Measurements from ENCODE around the gene EZH2.

Gene EZH2

GRCh38 chr7:148814922-148815559 is 69.0 kb downstream of the EZH2 start:
- POLR2A ChIA-PET (ENCODE audit: low non-redundant PET), result no interaction called here
- CTCF ChIA-PET, result no interaction called here
- no peak overlapping the region for H3K27ac ChIP-seq
- TF ChIP-seq CTCF (conservative IDR thresholded peaks at IDR 0.05; ENCODE audit: low read depth), result no peak
- DNase-seq (ENCODE audit: low spot score), result no peak

- H3K27ac ChIP-seq, result no peak overlapping the region
- no peak for DNase-seq (ENCODE audit: low spot score)
- ChIA-PET CTCF (no interaction called here), POLR2A (ENCODE audit: low non-redundant PET) (no interaction called here)
- no peak for TF ChIP-seq CTCF (conservative IDR thresholded peaks at IDR 0.05; ENCODE audit: low read depth)
Measured at GRCh38 chr7:148813890-148814289, 70.2 kb downstream of the EZH2 start.

- no peak for DNase-seq (ENCODE audit: low spot score)
- CTCF ChIA-PET, result no interaction called here
- no peak for TF ChIP-seq CTCF (conservative IDR thresholded peaks at IDR 0.05; ENCODE audit: low read depth)
- H3K27ac ChIP-seq, result no peak overlapping the region
- POLR2A ChIA-PET (ENCODE audit: low non-redundant PET), result no interaction called here
Measured at GRCh38 chr7:148811892-148812291, 72.2 kb downstream of the EZH2 start.

- peak overlapping the region; percentile 4 for H3K27ac ChIP-seq
- TF ChIP-seq CTCF (conservative IDR thresholded peaks at IDR 0.05; ENCODE audit: low read depth), result no peak
- ChIA-PET POLR2A (ENCODE audit: low non-redundant PET) (no interaction called here), CTCF (no interaction called here)
- DNase-seq (ENCODE audit: low spot score), result no peak
Measured at GRCh38 chr7:148809856-148810255, 74.2 kb downstream of the EZH2 start.

- no peak overlapping the region for H3K27ac ChIP-seq
- ChIA-PET CTCF (no interaction called here), POLR2A (ENCODE audit: low non-redundant PET) (no interaction called here)
- TF ChIP-seq CTCF (conservative IDR thresholded peaks at IDR 0.05; ENCODE audit: low read depth), result no peak
- no peak for DNase-seq (ENCODE audit: low spot score)
Measured at GRCh38 chr7:148807436-148807835, 76.7 kb downstream of the EZH2 start.

GRCh38 chr7:148806187-148806586 is 77.9 kb downstream of the EZH2 start:
- CTCF ChIA-PET, result no interaction called here
- POLR2A ChIA-PET (ENCODE audit: low non-redundant PET), result no interaction called here
- TF ChIP-seq CTCF (conservative IDR thresholded peaks at IDR 0.05; ENCODE audit: low read depth), result no peak
- no peak for DNase-seq (ENCODE audit: low spot score)
- 0 out of 2 replicates have a peak overlapping the region, but pooled peaks have one; percentile 10 for H3K27ac ChIP-seq

Data from RWPE1 (cell line).